Measurements from ENCODE around the gene C11orf52. TPM values are rescaled to one million over a fixed set of nuclear protein-coding genes. Genes with fewer than 3 reads are reported as not detected.
A peak's percentile ranks its signal among the peaks of the same experiment; 100 is the strongest.

The C11orf52 gene
- total and polyA plus RNA-seq, 2 of the 8 experiments (the other 6 are each of a cell fraction or from before 2014, with no cell fraction given) = 1.7 to 2.7 TPM

- H4K8ac ChIP-seq (ENCODE audit: extremely low read depth, insufficient read depth, low read length) = peak overlapping the region; percentile 91
- H3K27ac ChIP-seq (ENCODE audit: low read depth, low read length) = no peak overlapping the region
- no peak overlapping the region for H2BK120ac ChIP-seq (replicated peaks; ENCODE audit: low read depth, low read length)
- peak overlapping the region; percentile 61; the same call in 1 of the 2 replicates for H2BK5ac ChIP-seq (ENCODE audit: low read depth, low read length)
- H3K14ac ChIP-seq (ENCODE audit: insufficient read length) = no peak overlapping the region
- H3K36me3 ChIP-seq (ENCODE audit: control insufficient read depth in 2 of 4, insufficient read depth in 4 of 4, low read length in 3 of 4) = no peaks in the 10 kb centered on the region
- H3K27me3 ChIP-seq (replicated peaks in 1 of 4; ENCODE audit: control insufficient read depth in 3 of 4, extremely low read depth in 1 of 4, insufficient read depth in 3 of 4, low read length in 3 of 4) = no peaks in the 10 kb centered on the region
- no peaks in the 10 kb centered on the region for H3K79me1 ChIP-seq (ENCODE audit: low read depth, low read length)
- H2AK5ac ChIP-seq (ENCODE audit: low read depth, low read length) = 0 out of 2 replicates have a peak overlapping the region, but pooled peaks have one; percentile 0
- H2BK20ac ChIP-seq (ENCODE audit: low read length) = no peak overlapping the region
- FAIRE-seq (no peak), DNase-seq (ENCODE audit: low read depth in 1 of 2, low spot score in 2 of 2) (peak in 1 of 2 experiments; percentile 86)
- H3K23me2 ChIP-seq (ENCODE audit: low read depth, low read length) = peaks cover 10% of the 10 kb centered on the region
- H2BK12ac ChIP-seq (ENCODE audit: low read depth, low read length) = peak overlapping the region; percentile 51; the same call in 1 of the 2 replicates
- H2AFZ ChIP-seq (ENCODE audit: low read length) = 0 out of 2 replicates have a peak overlapping the region, but pooled peaks have one; percentile 28
- H3K9ac ChIP-seq (replicated peaks in 1 of 4; ENCODE audit: extremely low read depth in 1 of 4, low read depth in 3 of 4, low read length in 3 of 4) = peak overlapping the region in 2 of 4 experiments; percentile 47 to 76; a peak in 3 of 7 replicates
- H3K4ac ChIP-seq (replicated peaks; ENCODE audit: insufficient read length, low read depth, low read length) = peak overlapping the region; percentile 2
- no peak overlapping the region for H3K23ac ChIP-seq (ENCODE audit: insufficient read length)
- no peaks in the 10 kb centered on the region for H4K20me1 ChIP-seq (replicated peaks in 1 of 2; ENCODE audit: control insufficient read depth in 1 of 2, insufficient read depth in 2 of 2, low read length in 2 of 2)
- peak overlapping the region; percentile 77 to 95 for H3K4me2 ChIP-seq (ENCODE audit: insufficient read depth in 1 of 2, low read depth in 2 of 2, low read length in 2 of 2)
- no peak overlapping the region; the same call in 1 of the 2 replicates for H2BK15ac ChIP-seq (ENCODE audit: low read length)
- H4K91ac ChIP-seq (replicated peaks; ENCODE audit: insufficient read length, low read length) = peak overlapping the region; percentile 84
- 10% methylated on average over 6 of the region's 9 CpGs; no CpG with 5 or more reads in 1 of the 2 experiments for WGBS, 2 experiments (ENCODE audit: extremely low coverage in 1 of 2, insufficient coverage in 1 of 2, insufficient read length in 1 of 2, insufficient replicate concordance in 2 of 2, low coverage in 1 of 2, low lambda C conversion rate in 2 of 2, missing lambda C conversion rate in 1 of 2)
- no peak overlapping the region for H3K56ac ChIP-seq (replicated peaks; ENCODE audit: insufficient read length, low read depth, low read length)
- ChIA-PET CTCF (ENCODE audit: partially characterized antibody) (interaction anchor here (0.6 to 25.5 kb wide), 13 partner anchors 8 to 88 kb away, joined by 3 to 565 read pairs (median 4); partner anchors contain the start of gene DLAT), POLR2A (ENCODE audit: partially characterized antibody) (interaction anchor here (0.8 to 3.1 kb wide), 13 partner anchors 9 to 72 kb away, joined by 3 to 22 read pairs (median 3); partner anchors contain the start of gene C11orf52)
- H3K79me2 ChIP-seq (ENCODE audit: control insufficient read depth in 1 of 2, insufficient read depth in 2 of 2, low read length in 2 of 2) = peaks cover 0 to 5% of the 10 kb centered on the region in 2 experiments; a peak in 2 of 4 replicates
- peak overlapping the region; percentile 54 to 91 (median 64) for H3K4me3 ChIP-seq (ENCODE audit: extremely low read depth in 1 of 4, insufficient read depth in 2 of 4, low read depth in 3 of 4, low read length in 4 of 4)
- peak overlapping the region; percentile 93 for H3K18ac ChIP-seq (ENCODE audit: extremely low read depth, low read length)
- H3K4me1 ChIP-seq (replicated peaks in 1 of 4; ENCODE audit: control insufficient read depth in 3 of 4, insufficient read depth in 4 of 4, low read length in 3 of 4) = peaks cover 12 to 22% (median 12%) of the 10 kb centered on the region in 4 experiments
- no peaks in the 10 kb centered on the region for H3K9me3 ChIP-seq (ENCODE audit: insufficient read depth in 2 of 2, low read depth in 1 of 2, low read length in 1 of 2)
- H4K5ac ChIP-seq (ENCODE audit: insufficient read length, low read depth, low read length) = peak overlapping the region; percentile 38
- TF ChIP-seq SIN3A (conservative IDR thresholded peaks at IDR 0.05 in 1 of 2, IDR thresholded peaks at IDR 0.05 in 1 of 2; ENCODE audit: low read depth in 1 of 2, low read length in 2 of 2) (no peak), CBX5 (IDR thresholded peaks at IDR 0.05; ENCODE audit: low read depth, low read length) (no peak), POLR2AphosphoS5 (IDR thresholded peaks at IDR 0.05; ENCODE audit: low read depth, low read length) (no peak; the same call in 1 of the 2 replicates), TAF7 (optimal IDR thresholded peaks at IDR 0.05; ENCODE audit: borderline replicate concordance, low read depth, low read length) (no peak), YY1 (IDR thresholded peaks at IDR 0.05; ENCODE audit: low read depth, low read length) (no peak), SP2 (IDR thresholded peaks at IDR 0.05; ENCODE audit: low read length) (no peak), SP1 (IDR thresholded peaks at IDR 0.05; ENCODE audit: low read depth, low read length) (no peak), TCF12 (IDR thresholded peaks at IDR 0.05; ENCODE audit: low read depth, low read length) (no peak), JUND (IDR thresholded peaks at IDR 0.05; ENCODE audit: low read length) (no peak; the same call in 1 of the 2 replicates), E2F6 (IDR thresholded peaks at IDR 0.05) (no peak), BCL11A (IDR thresholded peaks at IDR 0.05; ENCODE audit: low read depth in 2 of 2, low read length in 2 of 2) (no peak), RBBP5 (IDR thresholded peaks at IDR 0.05; ENCODE audit: borderline replicate concordance, low read depth, low read length) (no peak), BACH1 (IDR thresholded peaks at IDR 0.05; ENCODE audit: low read length) (no peak), PHF8 (conservative IDR thresholded peaks at IDR 0.05; ENCODE audit: low read depth, low read length) (no peak)
Observed at GRCh38 chr11:111937461-111937769, 18.7 kb downstream of the C11orf52 start.
